Transverse colon (tissue), 4 donors: Measurements from ENCODE around the gene GIMAP1. TPM values are rescaled to one million over a fixed set of nuclear protein-coding genes. Genes with fewer than 3 reads are reported as not detected.
A peak's percentile ranks its signal among the peaks of the same experiment; 100 is the strongest.

Experiments
- DNase-seq: peaks from one replicate; pipeline ENCODE4 v3.0.0-alpha.2; 2019
- H3K27ac ChIP-seq, 4 donors: fragments of 200-600 bp; sonication (generic); 2 replicates each; pipeline ENCODE4 v1.5.1; 2016 to 2018; ENCODE audit warnings: inconsistent platforms in 4 of 4
- H3K27me3 ChIP-seq: fragments of 200-600 bp; sonication (generic); 2 replicates; pipeline ENCODE4 v1.5.1; 2017; ENCODE audit warnings: inconsistent platforms
- H3K36me3 ChIP-seq, 4 donors: fragments of 200-600 bp; sonication (generic); 2 replicates each; pipeline ENCODE4 v1.5.1; 2017 to 2019; ENCODE audit warnings: inconsistent platforms in 4 of 4
- H3K4me1 ChIP-seq, 4 donors: fragments of 200-600 bp; sonication (generic); 2 replicates each; pipeline ENCODE4 v1.5.1; 2017 to 2020; ENCODE audit warnings: inconsistent platforms in 4 of 4
- H3K4me3 ChIP-seq, 4 donors: fragments of 200-600 bp; sonication (generic); 1 replicate in 1 of 4; 2 replicates in 3 of 4; pipeline versions ENCODE4 v1.5.1 to v1.6.1; 2017 to 2019; ENCODE audit warnings: inconsistent platforms in 4 of 4
- H3K9me3 ChIP-seq, 2 donors: fragments of 200-600 bp; sonication (generic); 2 replicates each; pipeline ENCODE4 v1.5.1; 2017 to 2019; ENCODE audit warnings: inconsistent platforms in 2 of 2
- CTCF ChIP-seq, 5 experiments: fragments of 200-600 bp in 3 of 5; fragments of 450-650 bp in 2 of 5; sonication (generic) in 3 of 5; IDR thresholded peaks; 1 replicate in 2 of 5; 2 replicates in 3 of 5; pipeline ENCODE4 v1.5.1; 2016 to 2017; ENCODE audit warnings: antibody characterized with exemption in 5 of 5, inconsistent platforms in 3 of 5, mild to moderate bottlenecking in 2 of 5, moderate library complexity in 1 of 5
- EP300 ChIP-seq: sonication (generic); formaldehyde crosslinking; IDR thresholded peaks from one replicate; pipeline ENCODE4 v1.6.1; 2017; ENCODE audit warnings: antibody characterized with exemption, low read depth
- POLR2A ChIP-seq: fragments of 450-650 bp; IDR thresholded peaks from one replicate; pipeline ENCODE4 v1.6.1; 2016; ENCODE audit warnings: antibody characterized with exemption, mild to moderate bottlenecking, moderate library complexity
- POLR2AphosphoS5 ChIP-seq, 3 donors: sonication (generic); formaldehyde crosslinking; IDR thresholded peaks; one replicate each; pipeline ENCODE4 v1.6.1; 2016; ENCODE audit warnings: antibody characterized with exemption in 3 of 3
- WGBS, 2 donors: methylation state at CpG; one replicate each; pipeline ENCODE4 v1.1.5; 2018; ENCODE audit warnings: low coverage in 1 of 2; 5-methylcytosine and 5-hydroxymethylcytosine counted together
- in situ Hi-C, 4 donors: fragments of 200-750 bp; cut with MboI; loops; one replicate each; pipeline versions ENCODE4 v1.15.0 to v1.15.1; 2017; ENCODE audit warnings: low sequenced_read_pairs in 3 of 4, low pct_ligation_motif_present in 1 of 4, low pct_unique_long_range_greater_than_20kb in 1 of 4
- intact Hi-C: fragments of 100-400 bp; cut with DNase I; formaldehyde crosslinking; loops from one replicate; pipeline ENCODE4 v1.15.1; 2023; ENCODE audit warnings: low total_unique reads
- total RNA-seq, 4 donors: library from RNA; depleted of rRNA; stranded (reverse); fragments of >200 nt; gene quantifications; one replicate each; pipeline ENCODE4 v1.1.0, GENCODE V29; 2016

Gene GIMAP1
- total RNA-seq, 4 donors from 2014 or later = 0.40 to 3.0 (median 1.8) TPM

GRCh38 chr7:150739033-150739432, 22.6 kb downstream of the GIMAP1 start:
- Histone ChIP-seq H3K36me3 (no peaks in the 10 kb centered on the region), H3K9me3 (no peaks in the 10 kb centered on the region), H3K4me1 (peaks cover 0 to 19% (median 0%) of the 10 kb centered on the region in 4 donors), H3K27ac (peak overlapping the region; percentile 37 to 76 (median 68)), H3K4me3 (peak overlapping the region in 3 of 4 donors; percentile 25 to 42 (median 30)), H3K27me3 (no peaks in the 10 kb centered on the region)
- in situ Hi-C loops = loop anchor here in 1 of 4 donors (25.0 kb wide), 1 partner anchor 277 kb away; the partner anchor contains the start of gene GIMAP8
- no peak for DNase-seq
- TF ChIP-seq CTCF (IDR thresholded peaks at IDR 0.05) = no peak
- TF ChIP-seq EP300 = no peak
- TF ChIP-seq POLR2A = no peak
- TF ChIP-seq POLR2AphosphoS5 (IDR thresholded peaks at IDR 0.05) = no peak
- intact Hi-C loops = no loop called here

- in situ Hi-C loops = loop anchor here in 2 of 4 donors (10.0 to 25.0 kb wide), 2 partner anchors 278 to 285 kb away; partner anchors contain the start of gene GIMAP8 (in 2 of the 2)
- intact Hi-C loops = no loop called here
- Histone ChIP-seq H3K4me3 (peak overlapping the region in 2 of 4 donors; percentile 25 to 42), H3K4me1 (peaks cover 0 to 19% (median 0%) of the 10 kb centered on the region in 4 donors), H3K27me3 (no peaks in the 10 kb centered on the region), H3K9me3 (no peaks in the 10 kb centered on the region), H3K27ac (peak overlapping the region; percentile 37 to 76 (median 68)), H3K36me3 (no peaks in the 10 kb centered on the region)
- WGBS, 2 donors = 80 to 97% methylated on average over 10 of the region's 10 CpGs
- no peak for DNase-seq
- TF ChIP-seq POLR2AphosphoS5 (IDR thresholded peaks at IDR 0.05) = no peak
- no peak for TF ChIP-seq EP300
- TF ChIP-seq CTCF (IDR thresholded peaks at IDR 0.05) = no peak
- TF ChIP-seq POLR2A = no peak
Observed at GRCh38 chr7:150740053-150740452, 23.6 kb downstream of the GIMAP1 start.

GRCh38 chr7:150742286-150742968, 26.0 kb downstream of the GIMAP1 start:
- WGBS, 2 donors = 80 to 85% methylated on average over 5 to 14 of the region's 14 CpGs
- no peaks in the 10 kb centered on the region for H3K9me3 ChIP-seq
- DNase-seq = no peak
- peak overlapping the region in 3 of 4 donors; percentile 1 to 48 (median 21) for H3K27ac ChIP-seq
- H3K4me1 ChIP-seq = peaks cover 0 to 16% (median 0%) of the 10 kb centered on the region in 4 donors
- peak overlapping the region in 1 of 4 donors; percentile 0 for H3K4me3 ChIP-seq
- H3K36me3 ChIP-seq = no peaks in the 10 kb centered on the region
- TF ChIP-seq CTCF (IDR thresholded peaks at IDR 0.05) (no peak), POLR2AphosphoS5 (IDR thresholded peaks at IDR 0.05) (no peak), EP300 (no peak), POLR2A (no peak)
- no peaks in the 10 kb centered on the region for H3K27me3 ChIP-seq
- in situ Hi-C loops (loop anchor here in 2 of 4 donors (10.0 to 25.0 kb wide), 2 partner anchors 280 to 288 kb away; partner anchors contain the start of gene GIMAP8 (in 2 of the 2)), intact Hi-C loops (no loop called here)

DNA sequence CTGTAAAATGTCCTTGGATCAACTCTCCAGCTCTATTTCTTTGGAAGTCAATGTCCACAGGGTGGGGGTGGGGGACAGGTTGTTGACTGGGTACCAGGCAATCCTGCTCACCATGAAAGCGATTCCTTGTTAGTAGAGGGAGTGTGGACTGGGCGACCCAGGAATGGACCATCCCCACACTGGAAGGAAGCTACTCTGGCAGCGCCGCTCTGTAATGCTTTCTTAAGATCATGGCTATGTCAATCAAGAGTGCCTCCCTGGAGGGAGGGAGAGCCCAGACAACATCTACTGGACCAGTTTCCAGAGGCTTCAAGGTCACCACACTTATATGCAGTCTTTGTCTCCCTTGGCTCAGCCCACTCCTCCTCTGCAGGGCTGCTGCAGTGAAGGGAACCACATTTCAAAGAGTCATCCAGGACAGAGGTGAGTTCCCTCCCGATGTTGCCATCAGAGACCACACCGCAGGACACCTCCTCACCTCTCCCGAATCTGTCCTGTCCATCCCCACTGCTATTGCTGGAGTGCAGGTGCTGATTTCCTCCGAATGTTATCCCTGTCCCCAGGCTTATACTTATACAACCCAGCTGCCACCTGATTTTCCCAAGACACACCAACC, 27.7 kb downstream of the GIMAP1 start:
- peaks cover 0 to 9% (median 0%) of the 10 kb centered on the region in 4 donors for H3K4me1 ChIP-seq
- intact Hi-C loops (no loop called here), in situ Hi-C loops (loop anchor here in 2 of 4 donors (10.0 to 25.0 kb wide), 2 partner anchors 282 to 289 kb away; partner anchors contain the start of gene GIMAP8 (in 2 of the 2))
- TF ChIP-seq POLR2A = no peak
- no peak for TF ChIP-seq CTCF (IDR thresholded peaks at IDR 0.05)
- no peak for TF ChIP-seq EP300
- TF ChIP-seq POLR2AphosphoS5 (IDR thresholded peaks at IDR 0.05) = no peak
- DNase-seq = no peak
- H3K4me3 ChIP-seq = no peak overlapping the region
- no peaks in the 10 kb centered on the region for H3K27me3 ChIP-seq
- no peaks in the 10 kb centered on the region for H3K36me3 ChIP-seq
- H3K9me3 ChIP-seq = no peaks in the 10 kb centered on the region
- H3K27ac ChIP-seq = no peak overlapping the region
- whole genome bisulfite sequencing, 2 donors = 75 to 83% methylated on average over 1 to 8 of the region's 8 CpGs
